C1 segment of cervical spinal cord (tissue), 14 donors: ENCODE measurements around the gene CRYBB2.
"Not testable (repeated sequence)": the region's sequence is repeated elsewhere in the genome, so short reads cannot be mapped to it uniquely, and the experiment has no call there.

Experiments
- DNase-seq, 14 donors: peaks; one replicate each; lab custom pipeline; 2025; lab: John Stamatoyannopoulos, UW

Gene CRYBB2

DNA sequence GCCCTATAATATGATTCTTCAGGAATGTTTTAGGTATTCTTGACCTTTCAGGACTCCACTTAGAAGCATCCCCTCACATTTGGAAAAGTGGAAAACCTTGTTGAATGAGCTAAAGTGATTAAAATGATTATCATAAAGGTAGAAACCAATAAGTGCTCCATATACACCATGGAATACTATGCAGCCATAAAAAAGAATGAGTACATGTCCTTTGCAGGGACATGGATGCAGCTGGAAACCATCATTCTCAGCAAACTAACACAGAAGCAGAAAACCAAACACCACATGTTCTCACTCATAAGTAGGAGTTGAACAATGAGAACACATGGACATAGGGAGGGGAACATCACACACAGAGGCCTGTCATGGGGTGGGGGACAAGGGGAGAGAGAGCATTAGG, 14.3 kb downstream of the CRYBB2 start:
- not testable (repeated sequence) for DNase-seq

DNA sequence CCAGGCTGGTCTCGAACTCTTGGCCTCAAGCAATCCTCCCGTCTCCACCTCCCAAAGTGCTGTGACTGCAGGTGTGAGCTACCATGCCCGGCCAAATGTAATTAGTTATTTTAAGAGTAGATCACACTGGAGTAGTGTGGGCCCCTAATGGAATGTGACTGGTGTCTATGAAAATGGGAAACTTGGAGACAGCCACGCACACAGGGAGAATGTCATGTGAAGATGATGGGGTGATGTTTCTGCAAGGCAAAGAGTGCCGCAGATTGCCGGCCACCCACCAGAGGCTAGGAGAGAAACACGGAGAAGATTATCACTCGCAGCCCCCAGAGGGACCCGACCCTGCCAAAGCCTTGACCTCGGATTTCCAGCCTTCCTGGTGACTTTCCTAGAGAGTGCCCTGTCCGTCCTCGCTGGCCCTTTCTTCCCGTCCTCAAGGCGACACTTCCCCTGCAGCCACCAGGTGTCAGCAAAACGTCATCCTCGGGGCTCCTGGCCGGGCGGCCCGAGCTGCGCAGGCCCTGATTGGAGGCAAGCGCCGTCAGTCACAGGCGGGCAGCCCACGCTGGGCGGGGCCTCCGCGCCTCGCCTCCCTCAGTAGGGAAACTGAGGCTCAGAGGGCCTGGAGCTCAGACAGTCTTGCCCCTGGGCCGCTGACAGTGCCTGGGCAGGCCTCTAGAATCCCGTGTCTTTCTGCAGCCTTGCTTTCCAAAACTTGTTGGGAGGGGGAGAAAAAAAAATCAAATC, 16.3 kb downstream of the CRYBB2 start:
- peak in 6 of 14 donors; percentile 2 to 41 (median 11) for DNase-seq

DNA sequence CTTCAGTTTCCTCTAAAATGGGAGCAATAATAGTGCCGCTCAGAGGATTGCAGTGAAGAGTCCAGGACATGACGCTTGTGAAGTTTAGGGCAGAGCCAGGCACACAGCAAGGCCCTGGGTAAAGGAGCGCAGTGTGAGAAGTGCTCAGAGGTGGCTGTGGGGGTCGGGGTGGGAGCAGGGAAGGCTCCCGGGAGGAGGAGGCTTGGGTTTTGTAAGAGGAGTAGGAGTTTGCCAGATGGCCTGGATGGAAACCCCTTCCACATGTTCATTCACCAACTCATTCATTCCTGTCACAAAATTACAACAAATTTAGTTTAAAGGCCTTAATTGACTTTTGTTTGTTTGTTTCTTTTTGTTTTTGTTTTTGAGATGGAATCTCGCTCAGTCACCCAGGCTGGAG, 17.0 kb downstream of the CRYBB2 start:
- DNase-seq = no peak

DNA sequence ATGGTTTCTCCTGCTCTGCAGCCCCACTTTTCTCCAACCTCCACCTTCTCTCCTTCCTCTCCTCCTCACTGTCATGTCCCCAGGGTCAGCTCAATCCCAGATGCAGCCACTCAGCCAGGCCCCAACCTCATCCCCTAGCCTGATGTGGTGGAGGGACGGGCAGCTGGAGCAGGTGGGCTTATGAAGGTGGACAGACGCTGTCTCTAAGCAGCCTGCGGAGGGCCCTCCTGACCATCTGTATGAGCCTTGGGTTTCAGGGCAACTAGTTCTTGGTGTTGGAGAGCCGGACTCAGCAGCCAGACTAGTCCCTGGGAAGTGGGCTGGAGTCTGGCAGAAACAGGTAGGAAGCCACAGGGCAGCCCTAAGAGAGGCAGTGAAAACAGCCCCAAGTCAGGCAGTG, 18.1 kb downstream of the CRYBB2 start:
- no peak for DNase-seq

DNA sequence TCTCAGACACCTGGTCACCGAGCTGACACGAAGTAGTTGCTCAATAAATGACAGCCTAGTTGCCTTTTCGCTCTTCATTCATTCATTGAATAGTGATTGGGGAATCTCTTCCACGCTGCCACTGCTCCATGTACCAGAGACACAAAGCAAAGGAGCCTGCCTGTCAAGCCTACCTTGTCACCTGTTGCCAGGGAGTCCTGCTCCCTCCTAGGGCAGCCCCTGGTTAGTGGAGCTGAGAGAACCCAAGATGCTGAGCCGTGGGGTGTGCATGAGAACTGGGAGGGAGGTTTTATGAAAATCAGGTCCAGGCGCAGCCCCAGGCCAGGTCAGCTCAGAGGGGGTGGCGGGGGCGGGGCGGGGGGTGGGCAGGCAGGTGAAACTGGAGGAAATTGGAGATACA, 18.6 kb downstream of the CRYBB2 start:
- not testable (repeated sequence) for DNase-seq

DNA sequence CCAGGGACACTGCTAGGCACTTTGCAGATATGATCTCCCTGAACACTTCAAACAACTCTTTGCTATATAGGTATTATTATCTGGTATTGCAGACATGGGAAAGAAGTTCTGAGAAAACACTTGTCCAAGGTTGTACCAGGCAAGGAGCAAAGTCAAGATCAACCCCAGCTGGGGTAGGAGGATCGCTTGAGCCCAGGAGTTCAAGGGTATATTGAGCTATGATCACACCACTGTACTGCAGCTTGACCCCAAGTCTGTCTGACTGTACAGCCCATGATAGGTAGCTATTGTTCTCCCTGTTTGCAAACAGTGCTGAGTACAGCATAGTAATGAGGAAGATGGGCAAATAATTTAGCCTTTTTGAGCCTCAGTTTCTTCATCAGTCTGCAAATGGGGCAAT, 35.7 kb downstream of the CRYBB2 start:
- not testable (repeated sequence) for DNase-seq

DNA sequence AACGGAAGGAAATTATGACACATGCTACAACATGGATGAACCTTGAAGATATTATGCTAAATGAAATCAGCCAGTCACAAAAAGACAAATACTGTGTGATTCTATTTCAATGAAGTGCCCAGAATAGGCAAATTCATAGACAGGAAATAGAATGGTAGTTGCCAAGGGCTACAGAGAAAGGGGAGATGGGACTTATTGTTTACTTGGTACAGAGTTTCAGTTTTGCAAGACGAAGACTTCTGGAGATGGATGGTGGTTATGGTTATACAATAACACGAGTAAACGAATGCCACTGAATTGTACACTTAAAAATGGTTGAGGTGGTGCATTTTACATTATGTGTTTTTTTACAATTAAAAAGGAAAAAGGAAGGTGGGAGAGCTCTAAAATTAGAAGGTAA, 48.1 kb downstream of the CRYBB2 start:
- DNase-seq = not testable (repeated sequence)

DNA sequence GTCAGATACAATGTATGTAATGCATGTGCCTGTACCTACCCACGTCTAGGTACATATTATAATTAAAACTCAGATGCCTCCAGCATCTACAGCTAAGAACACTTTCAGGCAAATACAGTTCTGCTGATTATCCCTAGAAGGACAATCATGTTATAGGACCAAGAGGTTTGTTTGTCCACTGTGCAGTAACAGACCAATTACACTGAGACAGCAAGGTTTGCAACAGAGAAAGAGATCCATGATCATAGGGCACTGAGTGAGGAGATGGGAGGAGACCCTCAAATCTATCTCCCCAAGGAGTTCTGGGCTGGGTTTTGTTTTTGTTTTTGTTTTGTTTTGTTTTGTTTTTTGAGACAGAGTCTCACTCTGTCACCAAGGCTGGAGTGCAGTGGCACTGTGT, 49.5 kb downstream of the CRYBB2 start:
- not testable (repeated sequence) for DNase-seq

DNA sequence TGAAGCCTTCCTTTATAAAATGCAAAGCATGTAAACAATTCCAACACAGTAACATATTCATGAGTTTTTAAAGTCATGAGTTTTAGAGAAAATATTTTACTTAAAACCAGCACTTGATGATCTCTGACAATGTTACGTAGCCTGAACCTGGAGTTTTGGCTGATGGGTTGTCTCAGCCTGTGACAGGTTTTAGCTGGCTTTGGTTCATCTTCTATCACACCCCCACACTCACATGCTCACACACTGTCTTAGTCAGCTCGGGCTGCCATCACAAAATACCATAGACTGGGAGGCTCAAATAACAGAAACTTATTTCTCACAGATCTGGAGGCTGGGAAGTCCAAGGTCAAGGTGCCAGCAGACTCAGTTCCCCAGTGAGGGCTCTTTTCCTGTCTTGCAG, 50.6 kb downstream of the CRYBB2 start:
- DNase-seq = not testable (repeated sequence)

DNA sequence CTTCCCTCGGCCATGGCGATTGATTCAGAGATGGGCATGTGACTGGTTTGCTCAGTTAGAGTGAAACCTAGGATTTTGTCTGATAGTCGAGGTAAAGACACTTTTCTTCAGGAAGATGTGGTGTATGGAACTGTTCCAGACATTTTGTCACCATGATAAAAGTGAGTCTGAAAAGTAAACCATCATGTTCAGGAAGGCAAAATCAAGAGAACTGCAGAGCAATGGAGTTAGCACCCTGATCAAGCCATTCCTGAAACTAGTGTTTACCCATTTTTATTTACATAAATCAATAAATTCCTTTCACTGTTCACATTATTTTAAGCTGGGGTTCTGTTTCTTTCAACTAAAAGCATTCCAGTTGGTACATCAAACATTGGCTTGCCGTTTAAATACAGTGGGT, 53.8 kb downstream of the CRYBB2 start:
- DNase-seq = not testable (repeated sequence)

DNA sequence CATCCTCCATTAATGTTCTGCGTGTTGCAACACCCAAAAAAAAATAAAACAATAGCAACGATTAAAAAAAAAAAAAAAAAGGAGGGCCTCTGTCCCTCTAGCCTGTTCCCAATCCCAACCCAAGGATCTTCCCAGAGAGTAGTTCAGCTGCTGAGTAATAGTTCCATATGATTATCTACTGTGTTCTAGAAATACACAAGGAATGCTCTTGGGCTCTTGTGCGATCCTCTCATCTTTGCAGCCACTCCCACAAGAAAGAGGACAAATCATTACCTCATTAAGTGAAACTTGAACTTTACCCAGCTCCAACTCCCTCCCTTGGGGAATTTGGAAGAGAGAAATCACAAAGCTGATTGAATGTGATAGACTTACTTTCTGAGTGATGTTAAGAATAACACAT, 54.5 kb downstream of the CRYBB2 start:
- not testable (repeated sequence) for DNase-seq

DNA sequence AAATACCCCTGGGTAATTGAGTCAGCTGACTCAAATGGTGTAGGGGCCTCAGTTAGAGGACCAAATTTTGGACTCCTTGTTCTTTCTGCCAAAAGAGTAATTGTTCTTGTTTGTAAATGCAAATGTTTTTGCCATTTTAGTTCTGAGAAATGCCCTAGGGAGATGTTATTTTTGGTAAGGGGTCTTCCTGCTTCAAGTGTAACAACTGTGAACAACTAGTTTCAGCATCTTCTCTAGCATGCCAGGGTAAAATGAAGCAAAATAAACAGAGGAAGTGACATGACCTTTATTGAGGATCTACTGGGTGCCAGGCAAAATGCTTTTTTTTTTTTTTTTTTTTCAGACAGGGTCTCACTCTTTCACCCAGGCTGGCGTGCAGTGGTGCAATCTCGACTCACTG, 60.7 kb downstream of the CRYBB2 start:
- not testable (repeated sequence) for DNase-seq
